Measurements from ENCODE around the gene ZNF407.

The ZNF407 gene

DNA sequence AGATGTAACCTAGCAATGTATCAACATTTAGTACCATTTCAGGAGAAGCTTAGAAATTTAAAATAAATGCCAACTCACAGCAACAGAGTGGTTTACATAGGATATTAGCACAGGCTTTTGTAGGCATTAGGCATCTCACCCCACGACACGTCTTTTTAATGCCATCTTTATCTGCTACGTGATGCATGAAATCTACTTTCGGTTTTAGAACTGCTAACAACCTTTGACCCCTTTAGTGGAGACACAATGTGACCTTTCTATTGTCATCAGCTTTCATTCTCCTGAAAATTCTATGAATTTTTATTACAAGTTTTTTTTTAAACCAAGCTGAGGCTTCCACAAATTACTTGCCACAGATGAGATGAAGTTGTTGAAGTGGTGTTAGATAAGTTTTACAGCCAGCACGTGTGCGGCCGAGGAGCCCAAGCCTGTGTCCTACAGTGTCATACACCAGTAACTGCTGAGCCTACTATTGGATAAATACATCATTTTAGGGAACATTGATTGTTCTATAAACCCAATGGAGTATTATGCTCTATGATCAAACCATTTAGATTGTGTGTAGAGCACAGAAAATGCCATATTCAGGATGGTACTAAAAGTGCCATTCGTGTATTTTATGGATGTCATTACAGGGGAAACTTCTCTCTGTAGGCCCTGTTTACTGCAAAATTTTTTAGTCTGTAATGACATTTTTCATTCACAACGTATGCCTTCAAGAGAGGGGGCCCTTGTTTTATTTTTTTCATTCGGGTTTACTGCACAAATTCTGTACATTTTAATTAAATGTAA lies 459.7 kb downstream of the ZNF407 start:
- TF ChIP-seq, protein P1, sequence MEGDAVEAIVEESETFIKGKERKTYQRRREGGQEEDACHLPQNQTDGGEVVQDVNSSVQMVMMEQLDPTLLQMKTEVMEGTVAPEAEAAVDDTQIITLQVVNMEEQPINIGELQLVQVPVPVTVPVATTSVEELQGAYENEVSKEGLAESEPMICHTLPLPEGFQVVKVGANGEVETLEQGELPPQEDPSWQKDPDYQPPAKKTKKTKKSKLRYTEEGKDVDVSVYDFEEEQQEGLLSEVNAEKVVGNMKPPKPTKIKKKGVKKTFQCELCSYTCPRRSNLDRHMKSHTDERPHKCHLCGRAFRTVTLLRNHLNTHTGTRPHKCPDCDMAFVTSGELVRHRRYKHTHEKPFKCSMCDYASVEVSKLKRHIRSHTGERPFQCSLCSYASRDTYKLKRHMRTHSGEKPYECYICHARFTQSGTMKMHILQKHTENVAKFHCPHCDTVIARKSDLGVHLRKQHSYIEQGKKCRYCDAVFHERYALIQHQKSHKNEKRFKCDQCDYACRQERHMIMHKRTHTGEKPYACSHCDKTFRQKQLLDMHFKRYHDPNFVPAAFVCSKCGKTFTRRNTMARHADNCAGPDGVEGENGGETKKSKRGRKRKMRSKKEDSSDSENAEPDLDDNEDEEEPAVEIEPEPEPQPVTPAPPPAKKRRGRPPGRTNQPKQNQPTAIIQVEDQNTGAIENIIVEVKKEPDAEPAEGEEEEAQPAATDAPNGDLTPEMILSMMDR (IDR thresholded peaks at IDR 0.05; ENCODE audit: extremely low read depth, insufficient read depth, missing control alignments), result no peak
- in situ Hi-C loops (cut with MboI; ENCODE audit: low pct_unique_long_range_greater_than_20kb, low sequenced_read_pairs, unreplicated experiment), result no loop called here
- DNase-seq (ENCODE audit: low spot score), result no peak

DNA sequence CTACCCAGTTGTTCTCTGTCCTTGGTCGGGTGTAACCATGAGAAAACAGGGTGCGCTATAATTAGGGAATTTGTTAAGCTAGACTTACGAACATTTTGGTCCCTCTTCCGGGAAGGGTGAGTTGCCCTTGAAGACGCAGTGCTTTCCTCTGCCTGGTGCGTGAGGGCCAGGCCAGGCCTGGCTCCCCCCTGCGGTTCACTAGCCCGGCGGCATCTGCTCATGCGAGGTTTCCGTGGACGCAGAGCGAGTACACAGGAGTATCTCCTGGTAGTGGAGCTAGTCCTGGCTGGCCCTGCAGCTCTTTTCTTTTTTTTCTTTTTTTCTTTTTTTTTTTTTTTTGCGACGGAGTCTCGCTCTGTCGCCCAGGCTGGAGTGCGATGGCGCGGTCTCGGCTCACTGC lies 462.5 kb downstream of the ZNF407 start:
- TF ChIP-seq, protein P1 (IDR thresholded peaks at IDR 0.05; ENCODE audit: extremely low read depth, insufficient read depth, missing control alignments), result no peak
- no peak for DNase-seq (ENCODE audit: low spot score)
- in situ Hi-C loops (cut with MboI; ENCODE audit: low pct_unique_long_range_greater_than_20kb, low sequenced_read_pairs, unreplicated experiment), result no loop called here

DNA sequence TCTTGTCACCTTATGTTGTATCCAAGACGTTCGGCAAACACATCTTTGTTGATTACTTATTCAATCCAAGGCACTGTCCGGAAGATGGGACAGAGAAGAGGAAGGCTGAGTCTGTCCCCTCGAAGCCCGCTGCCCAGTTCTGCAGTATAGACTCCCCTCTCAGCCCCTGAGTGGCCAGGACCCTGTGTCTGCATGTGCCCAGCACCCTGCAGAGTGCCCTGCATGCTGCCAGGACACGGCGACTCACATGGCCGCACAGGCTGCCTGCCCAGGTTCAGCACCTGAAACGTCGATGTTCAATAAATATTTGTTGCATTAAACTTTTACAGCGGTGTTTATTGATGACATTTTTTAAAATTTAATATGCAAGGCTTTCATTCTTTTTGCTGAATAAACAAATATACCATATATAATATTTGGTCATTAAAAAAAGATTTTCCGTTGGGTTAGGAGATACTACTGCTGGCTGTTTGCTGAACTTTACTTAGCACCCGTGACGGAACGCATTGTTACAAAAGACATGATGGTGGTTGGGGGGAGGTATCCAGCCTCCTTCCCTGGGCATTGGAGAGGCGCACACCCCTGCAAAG lies 464.7 kb downstream of the ZNF407 start:
- no peak for DNase-seq (ENCODE audit: low spot score)
- TF ChIP-seq, protein P1 (IDR thresholded peaks at IDR 0.05; ENCODE audit: extremely low read depth, insufficient read depth, missing control alignments), result no peak
- in situ Hi-C loops (cut with MboI; ENCODE audit: low pct_unique_long_range_greater_than_20kb, low sequenced_read_pairs, unreplicated experiment), result no loop called here

DNA sequence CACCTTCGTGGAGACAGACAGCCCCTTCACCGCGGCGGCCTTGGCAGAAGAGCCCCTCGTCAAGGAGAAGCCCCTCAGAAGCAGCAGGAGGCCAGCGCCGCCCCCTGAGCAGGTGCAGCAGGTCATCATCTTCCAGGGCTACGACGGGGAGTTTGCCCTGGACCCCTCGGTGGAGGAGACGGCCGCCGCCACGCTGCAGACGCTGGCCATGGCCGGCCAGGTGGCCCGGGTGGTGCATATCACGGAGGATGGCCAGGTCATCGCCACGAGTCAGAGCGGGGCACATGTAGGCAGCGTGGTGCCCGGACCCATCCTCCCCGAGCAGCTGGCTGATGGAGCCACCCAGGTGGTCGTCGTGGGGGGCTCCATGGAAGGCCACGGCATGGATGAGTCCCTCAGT lies 465.5 kb downstream of the ZNF407 start:
- TF ChIP-seq, protein P1 (IDR thresholded peaks at IDR 0.05; ENCODE audit: extremely low read depth, insufficient read depth, missing control alignments), result no peak

DNA sequence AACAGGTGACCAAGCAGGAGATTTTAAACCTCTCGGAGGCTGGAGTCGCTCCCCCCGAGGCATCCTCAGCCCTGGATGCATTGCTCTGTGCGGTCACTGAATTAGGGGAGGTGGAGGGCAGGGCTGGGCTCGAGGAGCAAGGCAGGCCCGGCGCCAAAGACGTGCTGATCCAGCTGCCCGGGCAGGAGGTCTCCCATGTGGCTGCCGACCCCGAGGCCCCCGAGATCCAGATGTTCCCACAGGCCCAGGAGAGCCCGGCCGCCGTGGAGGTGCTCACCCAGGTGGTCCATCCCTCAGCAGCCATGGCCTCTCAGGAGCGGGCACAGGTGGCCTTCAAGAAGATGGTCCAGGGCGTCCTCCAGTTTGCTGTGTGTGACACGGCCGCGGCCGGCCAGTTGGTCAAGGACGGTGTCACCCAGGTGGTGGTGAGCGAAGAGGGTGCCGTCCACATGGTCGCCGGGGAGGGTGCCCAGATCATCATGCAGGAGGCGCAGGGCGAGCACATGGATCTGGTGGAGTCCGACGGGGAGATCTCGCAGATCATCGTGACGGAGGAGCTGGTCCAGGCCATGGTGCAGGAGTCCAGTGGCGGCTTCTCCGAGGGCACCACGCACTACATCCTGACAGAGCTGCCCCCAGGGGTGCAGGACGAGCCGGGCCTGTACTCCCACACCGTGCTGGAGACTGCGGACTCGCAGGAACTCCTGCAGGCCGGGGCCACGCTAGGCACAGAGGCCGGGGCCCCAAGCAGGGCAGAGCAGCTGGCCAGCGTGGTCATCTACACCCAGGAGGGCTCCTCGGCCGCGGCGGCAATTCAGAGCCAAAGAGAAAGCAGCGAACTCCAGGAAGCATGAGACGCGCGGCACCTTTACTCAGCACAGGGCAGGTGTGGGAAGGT lies 466.2 kb downstream of the ZNF407 start:
- TF ChIP-seq, protein P1 (IDR thresholded peaks at IDR 0.05; ENCODE audit: extremely low read depth, insufficient read depth, missing control alignments), result no peak
- no peak for DNase-seq (ENCODE audit: low spot score)

More for the DNA sequence above, 465.5 kb downstream of the ZNF407 start:
- DNase-seq (ENCODE audit: low spot score), result no peak
- in situ Hi-C loops (cut with MboI; ENCODE audit: low pct_unique_long_range_greater_than_20kb, low sequenced_read_pairs, unreplicated experiment), result no loop called here

DNA sequence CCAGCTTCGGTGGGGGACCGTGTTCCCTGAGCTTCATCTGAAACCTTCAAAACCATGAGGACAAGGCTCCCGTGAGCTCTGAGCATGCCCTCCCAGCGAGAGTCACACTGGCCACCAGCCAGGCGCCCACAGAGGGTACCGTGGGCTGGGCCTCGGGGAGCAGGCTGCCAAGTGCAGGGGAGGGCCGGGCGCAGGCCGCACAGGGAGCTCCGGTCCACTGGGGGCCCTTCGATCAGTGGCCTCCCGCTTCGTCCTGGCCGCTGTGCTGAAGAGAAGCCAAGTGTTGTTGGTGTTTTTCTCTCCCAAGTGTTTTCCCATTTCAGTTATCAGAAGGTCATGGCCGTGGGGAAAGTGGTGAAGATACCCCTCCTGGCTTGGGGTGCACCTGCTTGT lies 466.8 kb downstream of the ZNF407 start:
- in situ Hi-C loops (cut with MboI; ENCODE audit: low pct_unique_long_range_greater_than_20kb, low sequenced_read_pairs, unreplicated experiment), result no loop called here
- DNase-seq (ENCODE audit: low spot score), result no peak
- TF ChIP-seq, protein P1 (IDR thresholded peaks at IDR 0.05; ENCODE audit: extremely low read depth, insufficient read depth, missing control alignments), result no peak

More for the DNA sequence above, 466.2 kb downstream of the ZNF407 start:
- in situ Hi-C loops (cut with MboI; ENCODE audit: low pct_unique_long_range_greater_than_20kb, low sequenced_read_pairs, unreplicated experiment), result no loop called here
